Daoy (cell line): ENCODE results near the gene LRRC45. TPM values are rescaled to one million over a fixed set of nuclear protein-coding genes. Genes with fewer than 3 reads are reported as not detected.

ENCODE experiments used
- DNase-seq: peaks from one replicate; pipeline ENCODE4 v3.0.0-alpha.2; 2015; ENCODE audit warnings: low read depth
- total RNA-seq: library from RNA; depleted of rRNA; stranded (reverse); fragments of >200 nt; shearing (Covaris generic); gene quantifications from 2 replicates; pipeline ENCODE4 v1.2.3, GENCODE V29; 2014

Gene LRRC45
- total RNA-seq, 1 experiment from 2014 or later: 23.2 TPM

DNA sequence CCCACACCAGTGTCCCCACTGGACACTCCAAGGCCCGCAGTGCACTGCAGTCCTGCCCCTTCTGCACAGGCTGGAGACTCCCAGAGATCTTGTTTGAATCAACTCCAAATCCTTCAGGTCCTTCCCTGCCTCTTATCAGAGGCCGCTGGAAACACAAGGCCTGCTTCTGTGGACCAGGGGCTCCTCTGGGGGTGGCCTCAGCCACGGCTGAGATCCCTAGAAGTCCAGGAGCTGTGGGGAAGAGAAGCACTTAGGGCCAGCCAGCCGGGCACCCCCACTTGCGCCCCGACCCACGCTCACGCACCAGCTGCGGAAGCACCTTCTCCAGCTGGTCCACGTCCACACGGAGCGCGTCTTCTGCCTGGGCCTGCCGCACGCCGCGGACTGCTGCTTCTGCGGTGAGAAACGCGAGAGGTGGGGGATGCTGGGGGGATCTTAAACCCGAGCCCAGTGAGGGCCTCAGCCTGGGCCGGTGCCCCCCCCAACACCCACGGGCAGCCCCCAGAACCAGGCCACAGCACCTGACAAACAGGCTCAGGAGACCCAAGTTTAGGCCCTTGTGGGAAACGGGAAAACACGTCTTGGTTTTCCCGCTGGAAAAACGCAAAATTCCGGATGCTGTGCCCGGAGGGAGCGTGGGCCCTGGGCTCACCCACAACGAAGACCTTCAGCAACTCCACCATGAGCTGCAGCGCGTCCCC lies 4.0 kb upstream of the LRRC45 start:
- no peak for DNase-seq

DNA sequence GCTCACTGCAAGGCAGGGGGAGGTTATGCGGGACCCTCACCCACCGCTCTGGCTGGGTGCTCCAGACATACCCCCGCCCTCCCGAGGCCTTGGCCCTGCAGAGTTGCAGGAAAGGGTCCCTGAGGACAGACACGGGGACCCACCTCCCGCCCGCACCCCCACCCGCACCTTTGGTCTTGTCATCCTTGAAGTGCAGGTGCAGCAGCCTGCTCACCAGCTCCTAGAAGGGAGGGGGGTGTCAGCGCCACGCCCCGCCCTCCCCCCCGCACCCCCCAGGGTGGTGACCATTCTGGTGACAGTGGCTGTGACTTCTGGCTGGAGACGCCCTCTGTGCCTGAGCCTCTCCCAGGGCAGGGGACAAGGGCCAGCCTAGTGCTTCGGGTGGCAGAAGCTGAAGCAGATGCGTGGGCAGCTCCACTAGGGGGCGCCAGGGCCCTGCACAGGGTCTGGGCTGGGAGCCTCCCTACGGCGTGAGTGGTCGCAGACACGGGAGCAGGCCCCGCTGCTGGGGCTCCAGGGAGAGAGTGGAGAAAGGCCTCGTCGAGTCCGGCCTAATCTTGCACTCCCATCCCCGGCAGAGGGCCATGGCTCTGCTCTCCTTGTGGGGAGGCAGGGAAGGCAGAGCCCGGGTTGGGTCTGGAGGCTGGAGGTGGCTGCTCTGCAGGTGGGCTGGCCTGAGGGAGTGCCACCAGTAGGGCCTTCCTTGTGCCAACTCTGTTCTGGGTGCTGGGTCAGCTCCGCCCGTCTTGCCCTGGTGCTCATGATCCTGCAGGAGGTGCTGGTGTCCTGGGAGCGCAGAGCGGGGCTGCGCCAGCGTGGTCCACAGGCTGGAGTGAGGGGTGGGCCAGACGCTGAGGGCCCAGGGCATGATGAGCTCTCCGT lies 3.2 kb upstream of the LRRC45 start:
- peak; percentile 67 for DNase-seq

DNA sequence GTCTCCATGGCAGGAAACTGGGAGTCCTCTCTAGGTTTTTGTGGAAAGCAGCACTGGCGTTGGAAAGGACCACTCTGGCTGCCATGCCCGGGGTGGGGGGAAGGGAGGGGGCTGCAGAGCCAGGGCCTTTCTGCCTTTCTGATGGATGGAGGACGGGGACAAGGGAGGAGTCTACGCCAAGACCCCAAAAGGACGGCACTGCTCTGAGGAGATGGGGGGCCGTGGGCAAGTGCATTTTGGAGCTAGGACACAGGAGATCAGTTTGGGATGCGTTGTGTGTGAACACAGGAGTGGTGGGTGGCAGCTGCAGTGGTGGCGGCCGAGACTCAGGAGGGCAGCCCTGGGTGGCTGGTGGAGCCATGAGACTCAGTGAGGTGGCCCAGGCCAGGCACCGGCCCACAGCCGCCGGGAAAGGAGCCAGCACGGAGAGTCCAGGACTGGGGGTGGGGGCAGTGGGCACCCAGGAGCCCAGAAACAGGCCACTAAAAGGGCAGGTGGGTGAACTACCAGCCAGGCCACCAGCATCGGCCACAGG lies 2.5 kb upstream of the LRRC45 start:
- DNase-seq: no peak

DNA sequence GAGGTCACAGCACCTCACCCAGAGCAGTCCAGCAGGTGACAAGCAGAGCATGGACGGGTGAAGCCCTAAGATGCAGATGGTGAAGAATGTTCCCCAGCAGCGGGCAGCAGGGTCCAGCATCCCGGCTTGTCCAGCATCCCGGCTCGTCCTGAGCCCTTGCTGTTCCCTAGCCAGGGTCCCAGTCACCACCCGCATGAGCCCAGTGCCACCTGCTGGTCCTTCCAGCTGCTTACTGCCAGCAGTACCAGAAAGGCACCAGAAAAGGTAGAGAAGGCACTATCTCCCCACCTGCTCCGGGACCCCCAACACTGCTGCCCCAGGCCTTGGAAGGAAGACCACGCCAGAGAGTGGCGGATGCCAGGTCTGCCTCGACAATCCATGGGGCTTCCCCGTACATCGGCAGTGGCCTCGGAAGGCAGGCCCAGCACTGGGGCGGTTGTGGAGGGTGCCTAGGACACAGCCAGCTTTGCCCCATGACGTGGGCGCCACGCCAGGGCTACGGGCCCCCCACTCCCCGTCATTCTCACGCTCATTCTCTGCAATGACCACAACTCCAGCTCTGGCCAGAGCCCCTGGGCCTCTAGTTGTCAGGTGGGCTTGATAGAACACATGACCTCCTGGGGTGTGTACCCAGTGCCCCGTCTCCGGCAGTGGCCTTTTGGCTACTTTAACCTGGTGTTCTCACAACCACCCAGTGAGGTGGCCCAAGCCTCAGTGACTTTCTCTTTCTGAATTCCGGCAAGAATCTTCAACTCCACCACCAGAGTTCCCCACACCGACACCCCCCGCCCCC lies 1.8 kb upstream of the LRRC45 start:
- DNase-seq: peak; percentile 87

- no peak for DNase-seq
Observed at GRCh38 chr17:82021900-82022309, 1.2 kb upstream of the LRRC45 start.

DNA sequence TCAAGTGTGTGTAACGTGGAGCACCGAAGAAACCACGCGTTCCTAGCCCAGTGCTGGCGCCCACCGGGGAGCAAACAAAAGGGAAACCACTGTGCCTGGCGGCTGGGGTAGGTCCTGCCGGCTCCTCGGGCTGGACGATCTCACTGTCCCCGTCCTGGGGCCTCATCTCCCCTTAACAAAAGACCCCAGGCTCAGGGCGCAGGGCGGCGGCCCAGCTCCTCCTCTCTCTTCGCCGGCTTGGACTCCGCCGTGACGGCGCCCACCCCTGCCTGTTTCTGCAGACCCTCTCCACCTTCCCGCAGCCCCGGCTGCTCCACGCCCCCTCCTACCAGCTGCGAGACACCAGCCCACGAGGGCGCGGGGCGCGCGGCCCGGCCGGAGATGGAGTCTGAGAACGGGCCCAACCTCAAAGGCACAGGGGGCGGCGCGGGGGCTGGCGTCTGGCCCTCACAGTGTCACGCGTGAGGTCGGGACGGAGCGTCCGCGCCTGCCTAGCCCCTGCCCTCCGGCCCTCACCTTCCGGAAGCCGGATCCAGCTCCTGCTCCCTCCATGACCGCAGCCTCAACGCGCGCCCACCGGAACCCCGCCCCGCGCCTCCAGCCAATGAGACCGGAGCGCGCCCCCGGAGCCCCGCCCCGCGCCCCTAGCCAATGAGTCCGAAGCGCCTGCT lies 660 bp upstream of the LRRC45 start, which contains the start of gene CENPX:
TSS of gene CENPX (minus strand) at position 569 of the 671 bp plus-strand sequence. CDS start at position 552, 17 bp downstream.
- DNase-seq: peak; percentile 42

DNA sequence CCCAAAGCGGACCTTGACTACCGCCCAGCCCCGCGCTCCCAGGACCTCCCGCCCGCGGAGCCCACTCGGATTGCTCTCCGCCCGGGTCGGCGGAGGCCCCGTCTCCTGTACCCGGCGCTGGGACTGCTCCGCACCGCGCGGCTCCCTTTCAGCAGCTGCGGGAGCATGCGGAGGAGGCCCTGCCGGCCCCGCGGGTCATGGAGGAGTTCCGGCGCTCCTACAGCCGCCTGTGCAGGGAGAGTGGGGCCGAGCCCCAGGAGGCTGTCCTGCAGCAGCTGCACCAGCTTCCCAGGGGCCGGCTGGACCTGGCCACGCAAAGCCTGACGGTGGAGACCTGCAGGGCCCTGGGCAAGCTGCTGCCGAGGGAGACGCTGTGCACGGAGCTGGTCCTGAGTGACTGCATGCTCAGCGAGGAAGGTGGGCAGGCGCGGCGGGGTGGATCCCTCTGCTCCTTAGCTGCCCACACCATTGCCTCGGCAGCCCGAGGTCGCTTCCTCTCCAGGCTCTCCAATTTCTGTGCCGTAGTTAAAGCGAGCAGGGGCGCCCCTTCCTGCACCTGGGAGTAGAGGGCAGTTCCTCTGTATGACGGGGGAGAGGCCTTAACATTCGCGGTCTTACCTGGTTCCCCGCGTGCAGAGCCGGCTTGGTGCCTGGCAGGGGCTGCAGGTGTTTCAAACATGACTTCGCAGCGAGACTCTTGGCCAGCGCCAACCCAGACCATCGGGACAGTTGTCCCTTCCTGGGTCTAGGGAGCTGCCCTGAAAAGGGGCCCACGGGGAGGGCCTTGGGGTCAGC lies 539 bp downstream of the LRRC45 start:
- DNase-seq: peak; percentile 41

- no peak for DNase-seq
Observed at GRCh38 chr17:82024859-82025258, 1.8 kb downstream of the LRRC45 start.

- no peak for DNase-seq
Observed at GRCh38 chr17:82025401-82026107, 2.4 kb downstream of the LRRC45 start.

GRCh38 chr17:82028246-82028645 lies 5.1 kb downstream of the LRRC45 start:
- no peak for DNase-seq

DNA sequence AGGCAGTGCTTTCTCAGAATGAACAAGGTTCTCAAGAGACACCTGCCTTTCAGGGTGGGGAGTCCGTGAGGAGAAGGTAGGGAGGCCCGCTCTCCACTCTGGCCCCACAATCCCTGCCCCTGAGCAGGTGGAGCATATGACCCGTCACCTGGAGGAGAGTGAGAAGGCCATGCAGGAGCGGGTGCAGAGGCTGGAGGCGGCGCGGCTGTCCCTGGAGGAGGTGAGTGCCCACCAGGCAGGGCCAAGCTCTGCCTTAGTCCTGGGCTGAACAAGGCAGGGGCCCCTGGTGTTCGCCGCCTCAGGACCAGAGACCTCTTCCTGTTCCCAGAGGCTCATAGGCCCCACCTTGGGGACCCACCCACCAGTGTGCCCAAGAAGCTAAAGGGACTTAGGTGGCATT lies 5.9 kb downstream of the LRRC45 start:
- no peak for DNase-seq

DNA sequence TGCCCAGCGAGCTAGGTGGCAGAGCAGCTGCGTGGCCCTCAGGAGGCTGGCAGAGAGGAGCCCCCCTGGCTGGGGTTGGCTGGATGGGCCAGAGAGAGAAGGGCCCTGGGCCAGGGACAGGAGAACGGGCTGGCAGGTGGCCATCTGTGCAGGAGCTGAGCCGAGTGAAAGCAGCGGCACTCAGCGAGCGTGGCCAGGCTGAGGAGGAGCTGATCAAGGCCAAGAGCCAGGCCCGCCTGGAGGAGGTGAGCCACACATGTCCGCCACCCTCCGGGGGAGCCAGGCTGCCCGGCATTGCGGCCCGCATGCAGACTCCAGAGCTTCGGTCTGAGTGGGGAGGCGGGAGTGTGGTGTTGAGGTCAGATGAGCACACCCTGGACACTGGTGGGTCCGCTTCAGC lies 6.3 kb downstream of the LRRC45 start:
- no peak for DNase-seq

GRCh38 chr17:82029990-82030469 lies 6.9 kb downstream of the LRRC45 start:
- no peak for DNase-seq

GRCh38 chr17:82030470-82031302 lies 7.6 kb downstream of the LRRC45 start:
- DNase-seq: peak; percentile 93

GRCh38 chr17:82031303-82031884 lies 8.3 kb downstream of the LRRC45 start, which contains the start of gene RAC3:
Gene RAC3 (plus strand): TSS chr17:82031678. CDS start chr17:82031762, 84 bp downstream.
- peak; percentile 67 for DNase-seq

GRCh38 chr17:82031885-82032627 lies 9.0 kb downstream of the LRRC45 start:
- DNase-seq: peak; percentile 39

DNA sequence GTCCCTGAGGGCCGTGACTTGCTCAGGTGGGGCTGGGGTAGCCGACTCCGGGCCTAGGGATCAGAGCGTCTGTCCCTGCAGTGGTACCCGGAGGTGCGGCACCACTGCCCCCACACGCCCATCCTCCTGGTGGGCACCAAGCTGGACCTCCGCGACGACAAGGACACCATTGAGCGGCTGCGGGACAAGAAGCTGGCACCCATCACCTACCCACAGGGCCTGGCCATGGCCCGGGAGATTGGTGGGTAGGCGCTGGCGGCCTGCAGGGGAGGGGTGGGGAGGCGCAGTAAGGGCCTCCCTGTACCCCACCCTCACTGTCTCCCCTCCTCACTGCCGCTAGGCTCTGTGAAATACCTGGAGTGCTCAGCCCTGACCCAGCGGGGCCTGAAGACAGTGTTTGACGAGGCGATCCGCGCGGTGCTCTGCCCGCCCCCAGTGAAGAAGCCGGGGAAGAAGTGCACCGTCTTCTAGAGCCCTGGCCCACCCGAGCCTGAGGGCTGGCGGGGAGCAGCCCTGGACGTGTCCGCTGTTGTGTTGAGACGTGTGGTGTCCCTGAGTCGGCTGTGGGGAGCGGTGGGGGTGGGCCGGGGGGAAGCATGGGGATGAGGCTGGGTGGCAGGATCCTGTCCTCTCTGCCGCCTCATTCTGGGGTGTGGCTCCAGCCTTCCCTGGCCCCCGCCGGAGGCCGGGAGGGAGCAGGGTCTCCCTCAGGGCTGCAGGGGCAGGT lies 10.4 kb downstream of the LRRC45 start:
- no peak for DNase-seq
